Lower leg skin (tissue), 4 donors: ENCODE measurements around the gene APOA1. TPM values are rescaled to one million over a fixed set of nuclear protein-coding genes. Genes with fewer than 3 reads are reported as not detected.
A peak's percentile ranks its signal among the peaks of the same experiment; 100 is the strongest.

Experiments used
- DNase-seq, 2 donors: peaks; one replicate each; pipeline ENCODE4 v3.0.0-alpha.2; 2019; ENCODE audit warnings: low spot score in 2 of 2
- H3K4me3 ChIP-seq: fragments of 200-600 bp; sonication (generic); 2 replicates; pipeline ENCODE4 v1.5.1; 2017; ENCODE audit warnings: mild to moderate bottlenecking, low read depth; ENCODE audit not compliant: poor library complexity, severe bottlenecking
- POLR2A ChIP-seq, 2 donors: fragments of 450-650 bp; IDR thresholded peaks; one replicate each; pipeline ENCODE4 v1.6.1; 2016 to 2017; ENCODE audit warnings: antibody characterized with exemption in 2 of 2, mild to moderate bottlenecking in 1 of 2, moderate library complexity in 1 of 2
- WGBS, 2 donors: methylation state at CpG; one replicate each; pipeline ENCODE4 v1.1.5; 2018; 5-methylcytosine and 5-hydroxymethylcytosine counted together
- intact Hi-C: fragments of 100-400 bp; cut with DNase I; formaldehyde crosslinking; loops from one replicate; pipeline ENCODE4 v1.15.0; 2023; ENCODE audit warnings: low total_unique reads
- total RNA-seq, 4 donors: library from RNA; depleted of rRNA; stranded (reverse); fragments of >200 nt; gene quantifications; one replicate each; pipeline ENCODE4 v1.1.0, GENCODE V29; 2016
- TF ChIP-seq, protein P1 (sequence below), 3 donors: fragments of 450-650 bp; IDR thresholded peaks; one replicate each; pipeline ENCODE4 v1.5.1; 2016; ENCODE audit warnings: antibody characterized with exemption in 3 of 3, mild to moderate bottlenecking in 3 of 3, moderate library complexity in 2 of 3

Gene APOA1
- total RNA-seq, 4 donors from 2014 or later, result 1.6 to 1.7 TPM; not detected in 2

DNA sequence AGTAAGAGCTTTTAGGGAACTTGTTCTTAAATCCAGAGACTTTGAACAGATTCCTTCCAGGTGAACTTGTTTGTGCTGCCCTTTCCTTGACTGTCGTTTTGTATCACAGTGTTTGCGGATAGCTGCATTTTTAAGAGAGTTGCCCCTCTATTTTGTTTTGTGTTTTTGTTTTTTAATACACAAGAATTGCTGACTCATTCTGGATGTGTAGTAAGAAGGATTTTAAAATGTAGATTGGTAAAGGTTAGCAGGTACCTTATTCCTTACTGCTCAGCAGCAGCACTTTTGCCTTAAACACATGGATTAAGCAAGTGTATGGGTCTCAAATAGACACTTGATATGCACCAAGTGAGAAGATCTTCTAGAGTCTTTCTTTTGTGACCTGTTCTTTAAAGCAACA lies 36.8 kb downstream of the APOA1 start:
- no peak for DNase-seq
- no peak for TF ChIP-seq POLR2A (IDR thresholded peaks at IDR 0.05)
- TF ChIP-seq, protein P1, sequence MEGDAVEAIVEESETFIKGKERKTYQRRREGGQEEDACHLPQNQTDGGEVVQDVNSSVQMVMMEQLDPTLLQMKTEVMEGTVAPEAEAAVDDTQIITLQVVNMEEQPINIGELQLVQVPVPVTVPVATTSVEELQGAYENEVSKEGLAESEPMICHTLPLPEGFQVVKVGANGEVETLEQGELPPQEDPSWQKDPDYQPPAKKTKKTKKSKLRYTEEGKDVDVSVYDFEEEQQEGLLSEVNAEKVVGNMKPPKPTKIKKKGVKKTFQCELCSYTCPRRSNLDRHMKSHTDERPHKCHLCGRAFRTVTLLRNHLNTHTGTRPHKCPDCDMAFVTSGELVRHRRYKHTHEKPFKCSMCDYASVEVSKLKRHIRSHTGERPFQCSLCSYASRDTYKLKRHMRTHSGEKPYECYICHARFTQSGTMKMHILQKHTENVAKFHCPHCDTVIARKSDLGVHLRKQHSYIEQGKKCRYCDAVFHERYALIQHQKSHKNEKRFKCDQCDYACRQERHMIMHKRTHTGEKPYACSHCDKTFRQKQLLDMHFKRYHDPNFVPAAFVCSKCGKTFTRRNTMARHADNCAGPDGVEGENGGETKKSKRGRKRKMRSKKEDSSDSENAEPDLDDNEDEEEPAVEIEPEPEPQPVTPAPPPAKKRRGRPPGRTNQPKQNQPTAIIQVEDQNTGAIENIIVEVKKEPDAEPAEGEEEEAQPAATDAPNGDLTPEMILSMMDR (IDR thresholded peaks at IDR 0.05), result no peak
- intact Hi-C loops, result no loop called here
- WGBS, 2 donors, result 84 to 90% methylated on average over 2 of the region's 2 CpGs
- H3K4me3 ChIP-seq, result no peak overlapping the region

DNA sequence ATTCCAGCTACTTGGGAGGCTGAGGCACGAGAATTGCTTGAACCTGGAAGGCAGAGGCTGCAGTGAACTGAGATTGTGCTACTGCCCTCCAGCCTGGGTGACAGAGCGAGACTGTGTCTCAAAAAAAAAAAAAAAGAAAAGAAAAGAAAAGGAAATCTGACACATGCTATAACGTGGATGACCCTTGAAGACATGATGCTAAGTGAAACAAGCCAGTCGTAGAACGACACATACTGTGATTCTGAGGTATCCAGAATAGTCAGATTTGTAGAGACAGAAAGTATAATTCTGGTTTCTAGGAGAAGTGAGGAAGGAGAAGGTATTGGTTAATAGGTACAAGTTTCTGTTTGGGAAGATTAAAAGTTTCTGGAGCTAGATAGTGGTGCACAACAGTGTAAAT lies 39.1 kb downstream of the APOA1 start:
- no peak for DNase-seq
- no peak overlapping the region for H3K4me3 ChIP-seq
- intact Hi-C loops, result no loop called here
- 74 to 81% methylated on average over 5 of the region's 5 CpGs for WGBS, 2 donors
- TF ChIP-seq POLR2A (IDR thresholded peaks at IDR 0.05), result no peak
- TF ChIP-seq, protein P1 (IDR thresholded peaks at IDR 0.05), result no peak

DNA sequence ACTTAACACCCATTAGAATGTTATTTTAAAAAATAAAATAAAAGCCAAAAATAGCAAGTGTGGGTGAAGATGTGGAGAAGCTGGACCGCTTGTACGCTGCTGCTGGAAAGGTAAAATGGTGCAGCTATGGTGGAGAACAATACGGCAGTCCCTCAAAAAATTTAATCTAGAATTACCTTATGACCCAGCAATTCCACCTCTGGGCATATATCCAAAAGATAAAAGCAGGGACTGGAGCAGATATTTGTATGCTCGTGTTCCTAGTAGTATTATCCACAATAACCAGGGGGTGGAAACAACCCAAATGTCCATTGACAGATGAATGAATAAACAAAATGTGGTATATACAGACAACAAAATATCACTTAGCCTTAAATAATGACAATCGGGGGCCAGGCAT lies 39.6 kb downstream of the APOA1 start:
- TF ChIP-seq, protein P1 (IDR thresholded peaks at IDR 0.05), result no peak
- no peak for TF ChIP-seq POLR2A (IDR thresholded peaks at IDR 0.05)
- H3K4me3 ChIP-seq, result no peak overlapping the region
- 91 to 97% methylated on average over 5 of the region's 5 CpGs for WGBS, 2 donors
- DNase-seq, result no peak
- intact Hi-C loops, result no loop called here

DNA sequence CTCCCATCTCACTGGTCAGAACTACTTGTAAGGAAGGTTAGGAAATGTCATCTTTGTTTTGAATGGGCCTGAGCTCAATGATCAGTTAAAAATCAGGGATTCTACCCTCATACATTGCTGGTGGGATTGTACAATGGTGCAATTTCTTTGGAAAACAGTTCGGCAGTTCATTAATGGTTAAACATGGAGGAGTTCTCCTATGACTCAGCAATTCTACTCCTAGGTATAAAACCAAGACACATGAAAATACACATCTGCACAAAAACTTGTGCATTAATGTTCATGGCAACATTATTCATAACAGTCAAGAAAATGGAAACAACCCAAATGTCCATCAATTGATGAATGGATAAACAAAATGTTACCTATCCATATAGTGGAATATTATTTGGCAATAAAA lies 40.9 kb downstream of the APOA1 start:
- DNase-seq, result no peak
- intact Hi-C loops, result no loop called here

DNA sequence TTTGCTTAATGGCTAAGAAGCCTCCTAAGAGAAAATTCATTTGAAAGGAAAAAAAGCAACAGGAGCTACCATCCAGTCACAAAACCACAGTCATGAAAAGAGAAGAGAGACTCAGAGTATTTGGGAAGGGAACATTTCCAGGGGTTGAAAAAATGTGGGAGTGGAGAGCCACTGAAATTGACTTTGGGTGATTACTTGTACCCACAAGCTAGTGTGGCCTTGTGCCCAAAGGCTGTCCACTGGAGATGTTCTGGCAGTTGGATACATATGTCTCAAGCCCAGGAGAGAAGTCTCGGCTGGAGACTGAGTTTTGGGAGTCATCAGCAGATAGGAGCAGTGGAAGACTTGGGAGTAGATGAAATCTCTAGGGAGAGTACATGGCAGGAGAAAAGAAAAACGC lies 42.6 kb downstream of the APOA1 start:
- TF ChIP-seq, protein P1 (IDR thresholded peaks at IDR 0.05), result no peak
- TF ChIP-seq POLR2A (IDR thresholded peaks at IDR 0.05), result no peak
- intact Hi-C loops, result loop anchor here (5.0 kb wide), 1 partner anchor 312 kb away; no protein-coding TSS in a partner anchor
- no peak overlapping the region for H3K4me3 ChIP-seq
- WGBS, 2 donors, result 77 to 86% methylated on average over 2 of the region's 2 CpGs
- DNase-seq, result peak in 1 of 2 donors; percentile 37

More for the DNA sequence above, 40.9 kb downstream of the APOA1 start:
- H3K4me3 ChIP-seq, result no peak overlapping the region
- 88 to 91% methylated on average over 1 of the region's 1 CpG for WGBS, 2 donors
- TF ChIP-seq POLR2A (IDR thresholded peaks at IDR 0.05), result no peak
- TF ChIP-seq, protein P1 (IDR thresholded peaks at IDR 0.05), result no peak

DNA sequence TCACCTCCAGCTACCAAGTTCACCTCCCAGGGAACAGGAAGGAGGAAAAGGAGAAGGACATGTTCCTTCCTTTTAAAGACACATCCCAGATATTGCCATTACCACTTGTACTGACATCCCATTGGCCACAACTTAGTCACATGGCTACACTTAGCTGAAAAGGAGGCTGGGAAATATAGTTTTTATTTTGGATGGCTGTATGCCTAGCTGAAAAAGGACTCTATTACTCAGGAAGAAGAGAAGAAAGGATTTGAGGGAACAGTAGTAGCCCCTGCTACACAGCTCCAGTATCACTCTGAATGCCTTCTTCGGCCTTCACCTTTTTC lies 43.7 kb downstream of the APOA1 start:
- DNase-seq, result no peak
- WGBS, 2 donors, result 98 to 100% methylated on average over 1 of the region's 1 CpG
- no peak overlapping the region for H3K4me3 ChIP-seq
- TF ChIP-seq POLR2A (IDR thresholded peaks at IDR 0.05), result no peak
- TF ChIP-seq, protein P1 (IDR thresholded peaks at IDR 0.05), result no peak
- intact Hi-C loops, result loop anchor here (5.0 kb wide), 1 partner anchor 314 kb away; no protein-coding TSS in a partner anchor
